H1 (cell line): Measurements from ENCODE around the gene FOXE1.
A peak's percentile ranks its signal among the peaks of the same experiment; 100 is the strongest.

Source experiments
- ATF3 ChIP-seq: IDR thresholded peaks from 2 replicates; pipeline ENCODE4 v1.6.1; 2011; ENCODE audit warnings: low read depth, mild to moderate bottlenecking, low read length; ENCODE audit not compliant: insufficient read depth
- CHD2 ChIP-seq: IDR thresholded peaks from 2 replicates; pipeline ENCODE4 v1.6.1; 2012; ENCODE audit warnings: low read length, improper control_type of control experiment
- CTCF ChIP-seq, 3 experiments: IDR thresholded peaks; 1 replicate in 2 of 3; 2 replicates in 1 of 3; pipeline versions ENCODE4 v1.5.1 to v1.6.1; 2011; ENCODE audit warnings: low read length in 3 of 3, mild to moderate bottlenecking in 3 of 3, inconsistent platforms in 2 of 3, low read depth in 1 of 3, moderate library complexity in 1 of 3; ENCODE audit not compliant: insufficient read depth in 1 of 3; ENCODE audit errors: control extremely low read depth in 1 of 3
- POLR2A ChIP-seq, 2 experiments: IDR thresholded peaks; 1 replicate in 1 of 2; 2 replicates in 1 of 2; pipeline ENCODE4 v1.6.1; 2011; ENCODE audit warnings: low read depth in 2 of 2, low read length in 2 of 2, mild to moderate bottlenecking in 2 of 2; ENCODE audit errors: control extremely low read depth in 1 of 2
- POLR2AphosphoS5 ChIP-seq: IDR thresholded peaks from 2 replicates; pipeline ENCODE4 v1.6.1; 2011; ENCODE audit warnings: low read depth, low read length
- SP2 ChIP-seq: IDR thresholded peaks from 2 replicates; pipeline ENCODE4 v1.6.1; 2012; ENCODE audit warnings: mild to moderate bottlenecking, low read length, inconsistent platforms
- SRF ChIP-seq: IDR thresholded peaks from 2 replicates; pipeline ENCODE4 v1.6.1; 2011; ENCODE audit warnings: mild to moderate bottlenecking, low read depth, low read length, moderate library complexity
- TAF1 ChIP-seq: IDR thresholded peaks from 2 replicates; pipeline ENCODE4 v1.6.1; 2011; ENCODE audit warnings: mild to moderate bottlenecking, low read depth, low read length
- ZNF274 ChIP-seq: IDR thresholded peaks from 2 replicates; pipeline ENCODE4 v1.7.0; 2012; ENCODE audit warnings: low read length, borderline replicate concordance; ENCODE audit errors: extremely low read depth

GRCh38 chr9:97900738-97901565 lies 47.9 kb downstream of the FOXE1 start:
- peak in 2 of 3 experiments; percentile 64 to 79; a peak in 3 of 4 replicates for TF ChIP-seq CTCF (IDR thresholded peaks at IDR 0.05; ENCODE audit: control extremely low read depth in 1 of 3, insufficient read depth in 1 of 3, low read depth in 1 of 3, low read length in 3 of 3)
- no peak for TF ChIP-seq ATF3
- TF ChIP-seq SP2, result no peak
- no peak for TF ChIP-seq POLR2A (IDR thresholded peaks at IDR 0.05; ENCODE audit: control extremely low read depth in 1 of 2, low read depth in 2 of 2, low read length in 2 of 2)
- TF ChIP-seq TAF1, result no peak
- TF ChIP-seq ZNF274, result no peak
- no peak for TF ChIP-seq CHD2
- TF ChIP-seq SRF, result no peak
- no peak for TF ChIP-seq POLR2AphosphoS5
